Hepatocyte (in vitro differentiated cells): ENCODE results near the gene FSD1L. TPM values are rescaled to one million over a fixed set of nuclear protein-coding genes. Genes with fewer than 3 reads are reported as not detected.
A peak's percentile ranks its signal among the peaks of the same experiment; 100 is the strongest.
"Not testable (repeated sequence)": the region's sequence is repeated elsewhere in the genome, so short reads cannot be mapped to it uniquely, and the experiment has no call there.

Experiments used
- DNase-seq: peaks from one replicate; pipeline ENCODE4 v3.0.0-alpha.2; 2016; ENCODE audit warnings: low spot score
- H2AFZ ChIP-seq: fragments of 200-600 bp; sonication (generic); 2 replicates; pipeline ENCODE4 v1.6.0; 2016; ENCODE audit warnings: antibody characterized with exemption, mild to moderate bottlenecking
- H3K27ac ChIP-seq: fragments of 200-600 bp; sonication (generic); 2 replicates; pipeline ENCODE4 v1.5.1; 2016; ENCODE audit warnings: mild to moderate bottlenecking
- H3K27me3 ChIP-seq: fragments of 200-600 bp; sonication (generic); 2 replicates; pipeline ENCODE4 v1.6.1; 2016
- H3K36me3 ChIP-seq: fragments of 200-600 bp; sonication (generic); replicated peaks from 2 replicates; pipeline ENCODE4 v1.5.1; 2016; ENCODE audit warnings: low read depth; ENCODE audit not compliant: insufficient read depth
- H3K4me1 ChIP-seq: fragments of 200-600 bp; sonication (generic); 2 replicates; pipeline ENCODE4 v1.5.1; 2016; ENCODE audit warnings: mild to moderate bottlenecking, moderate library complexity; ENCODE audit not compliant: insufficient read depth
- H3K4me2 ChIP-seq: fragments of 200-600 bp; sonication (generic); 2 replicates; pipeline ENCODE4 v1.6.0; 2016
- H3K4me3 ChIP-seq: fragments of 200-600 bp; sonication (generic); 2 replicates; pipeline ENCODE4 v1.5.1; 2016; ENCODE audit warnings: mild to moderate bottlenecking
- H3K79me2 ChIP-seq: fragments of 200-600 bp; sonication (generic); 2 replicates; pipeline ENCODE4 v1.6.0; 2017; ENCODE audit warnings: mild to moderate bottlenecking
- H3K9me2 ChIP-seq: fragments of 200-600 bp; sonication (generic); replicated peaks from 2 replicates; pipeline ENCODE4 v1.6.0; 2017; ENCODE audit warnings: mild to moderate bottlenecking; ENCODE audit not compliant: insufficient read depth
- H3K9me3 ChIP-seq: fragments of 200-600 bp; sonication (generic); 2 replicates; pipeline ENCODE4 v1.5.1; 2016; ENCODE audit warnings: low read depth, mild to moderate bottlenecking
- H4K20me1 ChIP-seq: fragments of 200-600 bp; sonication (generic); 2 replicates; pipeline ENCODE4 v1.6.0; 2016; ENCODE audit warnings: mild to moderate bottlenecking; ENCODE audit not compliant: insufficient read depth, poor library complexity, severe bottlenecking
- EZH2 ChIP-seq: fragments of 200-600 bp; sonication (generic); IDR thresholded peaks from 2 replicates; pipeline ENCODE4 v1.6.1; 2016; ENCODE audit warnings: antibody characterized with exemption, mild to moderate bottlenecking, borderline replicate concordance
- EZH2phosphoT487 ChIP-seq: fragments of 200-600 bp; sonication (generic); IDR thresholded peaks from one replicate; pipeline ENCODE4 v1.6.1; 2018; ENCODE audit warnings: antibody characterized with exemption, mild to moderate bottlenecking, low read depth, moderate library complexity; ENCODE audit not compliant: unreplicated experiment, severe bottlenecking
- WGBS: methylation state at CpG from one replicate; pipeline ENCODE4 v1.1.6; 2016; ENCODE audit warnings: low lambda C conversion rate; ENCODE audit errors: missing lambda C conversion rate; 5-methylcytosine and 5-hydroxymethylcytosine counted together
- polyA plus RNA-seq: library from polyadenylated mRNA; unstranded; fragments of >200 nt; fragmentation: Nextera tagmentation; extraction: Ambion mirVana; gene quantifications from 2 replicates; pipeline ENCODE4 v1.2.1, GENCODE V29; 2016
- total RNA-seq: library from RNA; depleted of rRNA; stranded (reverse); fragments of >200 nt; gene quantifications from 2 replicates; pipeline ENCODE4 v1.2.3, GENCODE V29; 2014
- TF ChIP-seq, protein P1 (sequence below): fragments of 200-600 bp; sonication (generic); IDR thresholded peaks from 2 replicates; pipeline ENCODE4 v1.5.1; 2016; ENCODE audit warnings: antibody characterized with exemption, mild to moderate bottlenecking; ENCODE audit not compliant: poor library complexity

The FSD1L gene
- total and polyA plus RNA-seq, 2 experiments from 2014 or later, result 1.1 to 9.3 TPM

DNA sequence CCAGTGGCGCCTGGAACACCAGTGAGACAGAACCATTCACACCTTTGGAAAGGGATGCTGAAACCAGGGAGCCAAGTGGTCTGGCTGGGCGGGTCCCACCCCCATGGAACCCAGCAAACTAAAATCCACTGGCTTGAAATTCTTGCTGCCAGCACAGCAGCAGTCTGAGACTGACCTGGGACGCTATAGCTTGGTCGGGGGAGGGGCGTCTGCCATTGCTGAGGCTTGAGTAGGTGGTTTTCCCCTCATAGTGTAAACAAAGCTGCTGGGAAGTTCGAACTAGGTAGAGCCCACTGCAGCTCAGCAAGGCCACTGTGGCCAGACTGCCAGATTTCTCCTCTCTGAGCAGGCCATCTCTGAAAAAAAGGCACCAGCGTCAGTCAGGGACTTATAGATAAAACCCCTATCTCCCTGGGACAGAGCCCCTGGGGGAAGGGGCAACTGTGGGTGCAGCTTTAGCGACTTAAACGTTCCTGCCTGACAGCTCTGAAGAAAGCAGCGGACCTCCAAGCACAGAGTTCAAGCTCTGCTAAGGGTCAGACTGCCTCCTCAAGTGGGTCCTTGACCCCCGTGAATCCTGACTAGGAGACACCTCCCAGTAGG is 68.1 kb downstream of the FSD1L start:
- WGBS, result 75% methylated on average over 11 of the region's 11 CpGs
- no peak overlapping the region for H3K4me2 ChIP-seq

DNA sequence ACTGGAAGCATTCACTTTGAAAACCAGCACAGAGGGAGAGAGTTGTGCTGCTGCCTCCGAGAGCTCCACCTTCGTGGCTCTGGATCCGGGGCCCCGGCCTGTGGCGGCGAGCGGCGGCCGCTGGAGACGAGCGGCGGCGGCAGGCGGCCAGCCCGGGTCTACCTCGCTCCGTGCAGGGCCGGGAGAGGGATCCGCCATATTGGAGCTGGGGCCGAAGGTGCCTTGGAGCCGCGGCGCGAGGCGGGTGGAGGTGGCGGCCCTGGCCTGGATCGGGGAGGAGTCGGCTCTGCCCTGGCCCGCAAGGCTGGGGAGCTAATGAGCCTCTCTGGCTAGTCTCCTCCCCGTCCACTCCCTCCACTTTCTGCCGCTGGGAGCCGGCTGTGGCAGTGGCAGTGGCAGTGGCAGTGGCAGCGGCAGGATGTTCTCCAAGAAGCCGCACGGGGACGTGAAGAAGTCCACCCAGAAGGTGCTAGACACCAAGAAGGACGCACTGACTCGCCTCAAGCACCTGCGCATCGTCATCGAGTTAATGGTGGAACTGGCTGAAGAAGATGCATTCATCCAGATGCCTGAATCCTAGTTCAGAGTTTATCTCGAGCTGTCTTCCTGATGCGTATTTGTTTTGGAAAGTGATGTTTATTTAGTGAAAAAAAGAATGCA is 72.0 kb downstream of the FSD1L start:
- not testable (repeated sequence) for H3K4me3 ChIP-seq, H3K9me2 ChIP-seq, H4K20me1 ChIP-seq, H3K79me2 ChIP-seq, H3K4me1 ChIP-seq, H3K36me3 ChIP-seq, H3K9me3 ChIP-seq, H2AFZ ChIP-seq, H3K4me2 ChIP-seq, H3K27me3 ChIP-seq
- 79% methylated on average over 42 of the region's 43 CpGs for WGBS
- peak overlapping the region; percentile 66 for H3K27ac ChIP-seq
- DNase-seq, result peak; percentile 27

More for the DNA sequence above, 68.1 kb downstream of the FSD1L start:
- Histone ChIP-seq H3K27me3 (no peaks in the 10 kb centered on the region), H3K4me1 (no peaks in the 10 kb centered on the region), H3K9me3 (no peaks in the 10 kb centered on the region), H2AFZ (no peak overlapping the region), H3K9me2 (no peaks in the 10 kb centered on the region), H4K20me1 (no peaks in the 10 kb centered on the region), H3K36me3 (no peaks in the 10 kb centered on the region), H3K27ac (no peak overlapping the region), H3K79me2 (no peaks in the 10 kb centered on the region), H3K4me3 (no peak overlapping the region)
- TF ChIP-seq, protein P1, sequence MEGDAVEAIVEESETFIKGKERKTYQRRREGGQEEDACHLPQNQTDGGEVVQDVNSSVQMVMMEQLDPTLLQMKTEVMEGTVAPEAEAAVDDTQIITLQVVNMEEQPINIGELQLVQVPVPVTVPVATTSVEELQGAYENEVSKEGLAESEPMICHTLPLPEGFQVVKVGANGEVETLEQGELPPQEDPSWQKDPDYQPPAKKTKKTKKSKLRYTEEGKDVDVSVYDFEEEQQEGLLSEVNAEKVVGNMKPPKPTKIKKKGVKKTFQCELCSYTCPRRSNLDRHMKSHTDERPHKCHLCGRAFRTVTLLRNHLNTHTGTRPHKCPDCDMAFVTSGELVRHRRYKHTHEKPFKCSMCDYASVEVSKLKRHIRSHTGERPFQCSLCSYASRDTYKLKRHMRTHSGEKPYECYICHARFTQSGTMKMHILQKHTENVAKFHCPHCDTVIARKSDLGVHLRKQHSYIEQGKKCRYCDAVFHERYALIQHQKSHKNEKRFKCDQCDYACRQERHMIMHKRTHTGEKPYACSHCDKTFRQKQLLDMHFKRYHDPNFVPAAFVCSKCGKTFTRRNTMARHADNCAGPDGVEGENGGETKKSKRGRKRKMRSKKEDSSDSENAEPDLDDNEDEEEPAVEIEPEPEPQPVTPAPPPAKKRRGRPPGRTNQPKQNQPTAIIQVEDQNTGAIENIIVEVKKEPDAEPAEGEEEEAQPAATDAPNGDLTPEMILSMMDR, result no peak
- no peak for TF ChIP-seq EZH2phosphoT487
- TF ChIP-seq EZH2, result no peak
- no peak for DNase-seq

DNA sequence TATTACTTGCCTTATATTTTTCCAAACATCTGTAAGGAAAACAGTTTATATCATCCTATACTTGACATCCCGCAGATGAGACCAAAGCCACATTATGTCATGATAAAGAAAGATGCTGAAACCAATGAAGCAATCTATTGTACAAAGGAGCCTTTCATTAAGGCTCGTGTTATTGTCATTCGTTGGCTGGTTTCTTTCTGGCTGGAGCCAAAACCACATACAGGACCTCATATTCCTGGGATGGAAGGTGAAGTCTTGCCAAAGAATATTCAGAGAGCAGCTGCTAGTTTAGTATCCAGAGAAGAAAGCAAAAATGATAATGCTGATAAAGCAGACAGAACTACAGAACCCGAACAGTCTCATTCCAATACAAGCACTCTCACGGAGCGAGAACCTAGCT is 73.2 kb downstream of the FSD1L start:
- not testable (repeated sequence) for H3K9me2 ChIP-seq, H3K4me1 ChIP-seq, H3K4me3 ChIP-seq, H3K79me2 ChIP-seq, H3K36me3 ChIP-seq, DNase-seq, H4K20me1 ChIP-seq, H2AFZ ChIP-seq, H3K9me3 ChIP-seq, H3K27ac ChIP-seq, H3K27me3 ChIP-seq, H3K4me2 ChIP-seq
- 95% methylated on average over 6 of the region's 6 CpGs for WGBS

DNA sequence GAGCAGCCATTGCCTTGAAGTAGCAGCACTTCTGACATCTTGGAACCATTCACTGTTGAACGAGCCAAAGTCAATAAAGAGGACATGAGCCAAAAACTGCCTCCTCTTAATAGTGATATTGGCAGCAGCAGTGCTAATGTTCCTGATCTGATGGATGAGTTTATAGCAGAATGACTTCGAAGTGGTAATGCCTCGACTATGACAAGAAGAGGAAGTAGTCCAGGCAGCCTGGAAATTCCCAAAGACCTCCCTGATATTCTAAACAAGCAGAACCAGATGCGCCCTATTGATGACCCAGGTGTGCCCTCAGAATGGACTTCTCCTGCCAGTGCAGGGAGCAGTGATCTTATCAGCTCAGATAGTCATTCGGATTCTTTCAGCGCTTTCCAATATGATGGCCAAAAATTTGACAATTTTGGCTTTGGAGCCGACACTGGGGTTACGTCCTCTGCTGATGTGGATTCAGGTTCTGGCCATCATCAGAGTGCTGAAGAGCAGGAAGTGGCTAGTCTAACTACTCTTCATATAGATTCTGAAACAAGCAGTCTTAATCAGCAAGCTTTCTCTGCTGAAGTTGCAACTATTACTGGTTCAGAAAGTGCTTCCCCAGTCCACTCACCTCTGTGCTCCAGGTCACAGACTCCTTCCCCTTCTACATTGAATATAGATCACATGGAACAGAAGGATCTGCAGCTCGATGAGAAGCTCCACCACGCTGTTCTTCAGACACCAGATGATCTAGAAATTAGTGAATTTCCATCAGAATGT is 75.0 kb downstream of the FSD1L start:
- WGBS, result 96% methylated on average over 10 of the region's 10 CpGs

DNA sequence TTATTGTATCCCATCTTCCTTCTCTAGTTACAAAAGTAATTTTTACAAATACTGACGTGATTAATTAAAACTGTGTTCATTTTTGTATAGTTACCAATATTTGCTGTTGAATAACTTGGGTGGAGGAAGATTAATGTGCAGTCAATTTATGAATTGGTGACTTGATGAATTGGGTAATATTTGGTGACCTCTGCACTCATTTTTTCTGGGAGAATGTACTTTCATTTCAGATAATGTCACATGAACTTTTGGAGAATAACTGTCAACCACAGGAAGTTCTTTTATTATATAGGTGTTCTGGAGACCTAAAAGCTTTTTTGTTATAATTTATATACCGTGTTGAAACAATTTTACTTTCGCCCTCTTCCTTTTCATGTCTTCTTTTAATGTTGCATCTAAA is 83.7 kb downstream of the FSD1L start:
- no peaks in the 10 kb centered on the region for H3K36me3 ChIP-seq
- TF ChIP-seq EZH2 (no peak), EZH2phosphoT487 (no peak)
- TF ChIP-seq, protein P1, result no peak
- 96% methylated on average over 3 of the region's 3 CpGs for WGBS

More for the DNA sequence above, 75.0 kb downstream of the FSD1L start:
- not testable (repeated sequence) for DNase-seq, H3K36me3 ChIP-seq, H2AFZ ChIP-seq, H3K27ac ChIP-seq, H3K9me3 ChIP-seq, H3K4me1 ChIP-seq, H3K79me2 ChIP-seq, H3K27me3 ChIP-seq, H3K4me3 ChIP-seq, H3K4me2 ChIP-seq, H3K9me2 ChIP-seq, H4K20me1 ChIP-seq

More for the DNA sequence above, 83.7 kb downstream of the FSD1L start:
- Histone ChIP-seq H2AFZ (no peak overlapping the region), H3K4me2 (no peak overlapping the region), H4K20me1 (no peaks in the 10 kb centered on the region), H3K4me1 (no peaks in the 10 kb centered on the region), H3K27me3 (no peaks in the 10 kb centered on the region), H3K4me3 (no peak overlapping the region), H3K9me3 (no peaks in the 10 kb centered on the region), H3K27ac (no peak overlapping the region), H3K79me2 (no peaks in the 10 kb centered on the region), H3K9me2 (no peaks in the 10 kb centered on the region)
- DNase-seq, result no peak
